ENCODE measurements around the gene ITGB7. TPM values are rescaled to one million over a fixed set of nuclear protein-coding genes. Genes with fewer than 3 reads are reported as not detected.
"Not testable (repeated sequence)": the region's sequence is repeated elsewhere in the genome, so short reads cannot be mapped to it uniquely, and the experiment has no call there.

ITGB7 gene
- total and polyA plus RNA-seq, 2 donors, result 9.5 to 18.9 TPM

DNA sequence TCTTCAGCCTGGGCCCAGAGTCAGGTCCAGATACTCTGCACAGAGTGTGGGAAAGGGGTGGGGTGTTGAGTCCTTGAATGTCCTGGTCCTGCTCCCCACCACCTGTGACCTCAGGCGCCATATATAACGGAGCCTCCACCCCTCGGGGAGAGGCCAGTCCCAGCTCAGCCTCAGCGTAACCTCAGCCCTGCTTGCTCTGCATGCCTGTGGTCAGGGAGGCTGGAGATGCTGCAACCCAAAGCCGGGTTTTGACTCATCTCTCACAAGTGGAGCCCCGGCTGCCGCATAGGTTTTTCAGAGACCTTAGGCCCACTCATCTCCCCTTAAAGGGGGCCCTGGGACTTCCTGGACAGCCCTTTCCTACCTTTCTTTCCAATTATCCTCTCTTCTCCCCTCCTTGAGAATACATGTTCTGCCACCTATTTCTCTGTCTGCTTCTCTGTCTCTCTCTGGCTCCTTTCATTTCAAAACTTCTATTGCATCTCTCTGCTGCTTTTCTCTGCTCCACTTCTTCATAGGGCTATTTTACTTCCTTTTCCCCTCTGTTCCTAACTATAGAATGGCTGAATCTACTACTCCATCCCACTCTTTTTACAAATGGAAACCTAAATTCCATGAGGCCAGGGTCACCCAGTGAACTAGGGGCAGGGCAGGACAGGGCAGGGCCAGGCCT lies 1.2 kb downstream of the ITGB7 start:
- Histone ChIP-seq H3K27me3 (ENCODE audit: control insufficient read depth in 2 of 2, insufficient read depth in 1 of 2, low read length in 1 of 2) (no peaks in the 10 kb centered on the region), H3K27ac (ENCODE audit: low read depth in 1 of 2, low read length in 1 of 2) (peak overlapping the region in 1 of 2 donors; percentile 31), H3K9me3 (ENCODE audit: control insufficient read depth in 2 of 2, insufficient read depth in 1 of 2, low read length in 1 of 2) (no peaks in the 10 kb centered on the region), H3K36me3 (ENCODE audit: control insufficient read depth in 2 of 2, insufficient read depth in 2 of 2, low read length in 1 of 2) (peaks cover 0 to 3% of the 10 kb centered on the region in 2 donors), H3K4me3 (ENCODE audit: low read length in 2 of 2) (no peak overlapping the region), H3K4me1 (ENCODE audit: control insufficient read depth in 2 of 2, insufficient read depth in 2 of 2, low read length in 2 of 2) (peaks cover 12 to 44% of the 10 kb centered on the region in 2 donors)
- DNase-seq (ENCODE audit: low read depth in 6 of 9, low spot score in 9 of 9), result no peak
- 57% methylated on average over 7 of the region's 7 CpGs for WGBS

DNA sequence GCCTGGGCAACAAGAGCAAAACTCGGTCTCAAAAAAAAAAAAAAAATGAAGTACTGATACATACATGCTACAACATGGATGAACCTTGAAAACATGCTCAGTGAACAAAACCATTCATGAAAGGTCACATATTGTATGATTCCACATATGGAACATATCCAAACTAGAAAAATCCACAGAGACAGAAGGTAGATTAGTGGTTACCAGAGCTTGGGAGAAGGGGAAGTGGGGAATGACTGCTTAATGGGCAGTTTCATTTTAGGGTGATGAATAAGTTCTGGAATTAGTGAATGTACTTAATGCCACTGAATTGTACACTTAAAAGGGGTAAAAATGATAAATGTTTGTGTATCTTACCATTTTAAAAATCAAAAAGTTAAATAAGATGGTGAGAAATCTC lies 2.7 kb downstream of the ITGB7 start:
- WGBS, result 100% methylated on average over 1 of the region's 1 CpG
- Histone ChIP-seq H3K9me3 (ENCODE audit: control insufficient read depth in 2 of 2, insufficient read depth in 1 of 2, low read length in 1 of 2) (no peaks in the 10 kb centered on the region), H3K36me3 (ENCODE audit: control insufficient read depth in 2 of 2, insufficient read depth in 2 of 2, low read length in 1 of 2) (no peaks in the 10 kb centered on the region), H3K4me1 (ENCODE audit: control insufficient read depth in 2 of 2, insufficient read depth in 2 of 2, low read length in 2 of 2) (peaks cover 14 to 58% of the 10 kb centered on the region in 2 donors), H3K4me3 (ENCODE audit: low read length in 2 of 2) (no peak overlapping the region), H3K27me3 (ENCODE audit: control insufficient read depth in 2 of 2, insufficient read depth in 1 of 2, low read length in 1 of 2) (no peaks in the 10 kb centered on the region), H3K27ac (ENCODE audit: low read depth in 1 of 2, low read length in 1 of 2) (no peak overlapping the region)
- no peak for DNase-seq (ENCODE audit: low read depth in 6 of 9, low spot score in 9 of 9)

DNA sequence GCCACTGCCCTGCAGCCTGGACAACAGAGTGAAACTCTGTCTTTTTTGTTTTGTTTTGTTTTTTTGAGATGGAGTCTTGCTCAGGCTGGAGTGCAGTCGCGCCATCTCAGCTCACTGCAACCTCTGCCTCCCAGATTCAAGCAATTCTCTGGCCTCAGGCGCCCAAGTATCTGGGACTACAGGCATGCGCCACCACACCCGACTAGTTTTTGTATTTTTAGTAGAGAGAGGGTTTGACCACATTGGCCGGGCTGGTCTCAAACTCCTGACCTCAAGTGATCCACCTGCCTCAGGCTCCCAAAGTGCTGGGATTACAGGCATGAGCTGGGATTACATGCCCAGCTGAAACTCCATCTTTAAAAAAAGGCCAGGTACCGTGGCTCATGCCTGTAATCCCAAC lies 4.7 kb downstream of the ITGB7 start:
- not testable (repeated sequence) for H3K27ac ChIP-seq (ENCODE audit: low read depth in 1 of 2, low read length in 1 of 2); H3K9me3 ChIP-seq (ENCODE audit: control insufficient read depth in 2 of 2, insufficient read depth in 1 of 2, low read length in 1 of 2); H3K27me3 ChIP-seq (ENCODE audit: control insufficient read depth in 2 of 2, insufficient read depth in 1 of 2, low read length in 1 of 2); DNase-seq (ENCODE audit: low read depth in 6 of 9, low spot score in 9 of 9); H3K36me3 ChIP-seq (ENCODE audit: control insufficient read depth in 2 of 2, insufficient read depth in 2 of 2, low read length in 1 of 2); H3K4me3 ChIP-seq (ENCODE audit: low read length in 2 of 2)
- WGBS, result 95% methylated on average over 7 of the region's 7 CpGs
- peaks cover 11 to 57% of the 10 kb centered on the region in 2 donors for H3K4me1 ChIP-seq (ENCODE audit: control insufficient read depth in 2 of 2, insufficient read depth in 2 of 2, low read length in 2 of 2)

DNA sequence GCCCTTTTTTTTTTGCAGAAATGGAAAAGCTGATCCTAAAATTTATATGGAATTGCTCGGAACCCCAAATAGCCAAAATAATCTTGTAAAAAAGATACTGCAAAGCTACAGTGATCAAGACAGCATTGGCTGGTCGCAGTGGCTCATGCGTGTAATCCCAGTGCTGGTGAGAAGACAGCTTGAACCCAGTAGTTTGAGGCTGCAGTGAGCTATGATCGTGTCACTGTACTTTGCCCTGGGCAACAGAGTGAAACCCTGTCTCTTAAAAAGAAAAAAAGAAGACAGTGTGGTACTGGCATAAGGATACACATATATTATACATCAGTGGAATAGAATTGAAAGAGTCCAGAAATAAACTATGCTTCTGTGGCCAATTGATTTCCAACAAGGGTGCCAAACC lies 5.4 kb downstream of the ITGB7 start:
- Histone ChIP-seq H3K27me3 (ENCODE audit: control insufficient read depth in 2 of 2, insufficient read depth in 1 of 2, low read length in 1 of 2) (no peaks in the 10 kb centered on the region), H3K4me3 (ENCODE audit: low read length in 2 of 2) (no peak overlapping the region), H3K4me1 (ENCODE audit: control insufficient read depth in 2 of 2, insufficient read depth in 2 of 2, low read length in 2 of 2) (peaks cover 8 to 52% of the 10 kb centered on the region in 2 donors), H3K27ac (ENCODE audit: low read depth in 1 of 2, low read length in 1 of 2) (no peak overlapping the region), H3K36me3 (ENCODE audit: control insufficient read depth in 2 of 2, insufficient read depth in 2 of 2, low read length in 1 of 2) (peaks cover 0 to 4% of the 10 kb centered on the region in 2 donors), H3K9me3 (ENCODE audit: control insufficient read depth in 2 of 2, insufficient read depth in 1 of 2, low read length in 1 of 2) (no peaks in the 10 kb centered on the region)
- 99% methylated on average over 4 of the region's 4 CpGs for WGBS
- no peak for DNase-seq (ENCODE audit: low read depth in 6 of 9, low spot score in 9 of 9)

DNA sequence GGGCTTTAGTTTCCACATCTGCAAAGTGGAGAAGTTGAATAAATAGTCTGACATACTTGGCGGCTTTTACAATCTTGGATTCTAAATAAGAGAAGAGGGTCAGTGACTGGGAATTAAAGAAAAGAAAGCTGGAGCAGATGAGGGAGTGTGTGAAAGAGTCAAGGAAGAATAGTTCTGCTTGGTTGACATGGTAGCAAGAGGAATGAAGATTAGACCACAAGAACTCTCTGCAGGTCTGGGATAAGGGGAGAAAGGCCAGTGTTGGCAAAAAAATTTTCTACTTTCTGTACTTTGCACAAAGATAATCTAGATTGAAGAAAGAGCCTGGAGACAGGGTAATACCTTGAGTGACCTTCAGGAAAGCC lies 5.9 kb downstream of the ITGB7 start:
- DNase-seq (ENCODE audit: low read depth in 6 of 9, low spot score in 9 of 9), result no peak
- Histone ChIP-seq H3K36me3 (ENCODE audit: control insufficient read depth in 2 of 2, insufficient read depth in 2 of 2, low read length in 1 of 2) (peaks cover 0 to 7% of the 10 kb centered on the region in 2 donors), H3K27me3 (ENCODE audit: control insufficient read depth in 2 of 2, insufficient read depth in 1 of 2, low read length in 1 of 2) (no peaks in the 10 kb centered on the region), H3K4me3 (ENCODE audit: low read length in 2 of 2) (no peak overlapping the region), H3K27ac (ENCODE audit: low read depth in 1 of 2, low read length in 1 of 2) (peak overlapping the region in 1 of 2 donors; percentile 54), H3K4me1 (ENCODE audit: control insufficient read depth in 2 of 2, insufficient read depth in 2 of 2, low read length in 2 of 2) (peaks cover 8 to 47% of the 10 kb centered on the region in 2 donors), H3K9me3 (ENCODE audit: control insufficient read depth in 2 of 2, insufficient read depth in 1 of 2, low read length in 1 of 2) (no peaks in the 10 kb centered on the region)
- 69% methylated on average over 1 of the region's 1 CpG for WGBS

DNA sequence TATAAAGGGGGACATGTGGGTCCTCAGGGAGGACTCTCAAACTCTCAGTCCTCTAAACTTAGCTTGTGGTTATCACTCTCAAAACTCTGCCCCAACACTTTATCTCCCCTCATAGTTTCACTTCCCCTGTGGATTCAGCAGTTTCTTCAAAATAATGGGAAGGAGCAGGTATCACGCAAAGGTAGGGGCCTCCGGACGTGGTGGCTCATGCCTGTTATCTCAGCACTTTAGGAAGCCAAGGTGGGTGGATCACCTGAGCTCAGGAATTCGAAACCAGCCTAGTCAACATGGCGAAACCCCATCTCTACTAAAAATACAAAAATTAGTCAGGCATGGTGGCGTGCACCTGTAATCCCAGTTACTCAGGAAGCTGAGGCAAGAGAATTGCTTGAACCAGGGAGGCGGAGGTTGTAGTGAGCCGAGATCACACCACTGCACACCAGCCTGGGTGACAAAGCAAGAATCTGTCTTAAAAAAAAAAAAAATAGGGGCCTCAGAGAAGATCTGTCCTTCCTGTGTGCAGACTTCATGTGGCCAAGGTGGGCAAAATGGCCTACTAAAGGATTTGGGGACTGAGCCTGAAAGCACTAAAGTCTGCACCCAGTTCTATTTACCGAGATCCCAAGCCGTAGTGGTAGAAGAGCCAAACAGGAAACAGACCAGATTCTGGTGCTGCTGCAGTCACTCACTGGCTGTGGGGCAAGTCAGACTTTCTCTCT lies 6.4 kb downstream of the ITGB7 start:
- H3K36me3 ChIP-seq (ENCODE audit: control insufficient read depth in 2 of 2, insufficient read depth in 2 of 2, low read length in 1 of 2), result peaks cover 0 to 7% of the 10 kb centered on the region in 2 donors
- H3K9me3 ChIP-seq (ENCODE audit: control insufficient read depth in 2 of 2, insufficient read depth in 1 of 2, low read length in 1 of 2), result no peaks in the 10 kb centered on the region
- peaks cover 8 to 42% of the 10 kb centered on the region in 2 donors for H3K4me1 ChIP-seq (ENCODE audit: control insufficient read depth in 2 of 2, insufficient read depth in 2 of 2, low read length in 2 of 2)
- H3K27me3 ChIP-seq (ENCODE audit: control insufficient read depth in 2 of 2, insufficient read depth in 1 of 2, low read length in 1 of 2), result no peaks in the 10 kb centered on the region
- DNase-seq (ENCODE audit: low read depth in 6 of 9, low spot score in 9 of 9), result peak in 1 of 9 donors; percentile 55
- 51% methylated on average over 10 of the region's 10 CpGs for WGBS
- H3K27ac ChIP-seq (ENCODE audit: low read depth in 1 of 2, low read length in 1 of 2), result peak overlapping the region in 1 of 2 donors; percentile 55
- H3K4me3 ChIP-seq (ENCODE audit: low read length in 2 of 2), result no peak overlapping the region

DNA sequence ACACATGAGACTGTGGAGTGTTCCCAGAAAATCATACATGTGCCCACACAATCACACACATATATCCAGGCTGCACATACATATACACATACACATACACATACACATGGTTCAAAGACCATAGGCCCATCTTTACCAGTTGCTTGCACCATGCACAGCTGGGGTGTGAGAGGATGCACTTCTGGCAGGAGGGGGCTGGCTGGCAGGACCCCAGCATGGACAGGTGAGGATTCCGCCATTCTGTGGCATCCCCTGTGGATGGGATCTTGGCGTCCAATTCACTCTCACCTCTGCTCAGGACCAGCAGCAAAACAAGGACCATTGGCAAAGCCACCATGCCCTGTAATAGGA lies 7.0 kb downstream of the ITGB7 start:
- WGBS, result 96% methylated on average over 2 of the region's 2 CpGs
- DNase-seq (ENCODE audit: low read depth in 6 of 9, low spot score in 9 of 9), result no peak
- Histone ChIP-seq H3K27me3 (ENCODE audit: control insufficient read depth in 2 of 2, insufficient read depth in 1 of 2, low read length in 1 of 2) (no peaks in the 10 kb centered on the region), H3K4me1 (ENCODE audit: control insufficient read depth in 2 of 2, insufficient read depth in 2 of 2, low read length in 2 of 2) (peaks cover 8 to 42% of the 10 kb centered on the region in 2 donors), H3K4me3 (ENCODE audit: low read length in 2 of 2) (no peak overlapping the region), H3K27ac (ENCODE audit: low read depth in 1 of 2, low read length in 1 of 2) (peak overlapping the region in 1 of 2 donors; percentile 55), H3K9me3 (ENCODE audit: control insufficient read depth in 2 of 2, insufficient read depth in 1 of 2, low read length in 1 of 2) (no peaks in the 10 kb centered on the region), H3K36me3 (ENCODE audit: control insufficient read depth in 2 of 2, insufficient read depth in 2 of 2, low read length in 1 of 2) (peaks cover 0 to 8% of the 10 kb centered on the region in 2 donors)

DNA sequence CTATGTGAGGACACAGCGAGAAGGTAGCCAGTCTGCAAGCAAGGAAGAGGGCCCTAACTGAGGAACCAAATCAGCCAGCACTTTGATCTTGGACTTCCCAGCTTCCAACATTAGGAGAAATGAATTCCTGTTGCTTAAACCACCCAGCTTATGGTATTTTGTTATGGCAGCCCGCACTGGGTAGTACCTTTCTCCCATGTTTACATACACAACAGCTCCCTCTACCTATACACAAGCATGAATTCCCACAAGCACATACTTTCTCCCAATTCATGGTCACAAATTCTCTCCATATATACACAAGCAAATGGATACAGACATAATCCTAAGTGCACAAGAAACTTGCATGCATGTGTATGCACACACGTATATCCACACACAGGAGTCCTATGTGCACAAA lies 7.4 kb downstream of the ITGB7 start:
- Histone ChIP-seq H3K27me3 (ENCODE audit: control insufficient read depth in 2 of 2, insufficient read depth in 1 of 2, low read length in 1 of 2) (no peaks in the 10 kb centered on the region), H3K9me3 (ENCODE audit: control insufficient read depth in 2 of 2, insufficient read depth in 1 of 2, low read length in 1 of 2) (no peaks in the 10 kb centered on the region), H3K27ac (ENCODE audit: low read depth in 1 of 2, low read length in 1 of 2) (no peak overlapping the region), H3K4me1 (ENCODE audit: control insufficient read depth in 2 of 2, insufficient read depth in 2 of 2, low read length in 2 of 2) (peaks cover 8 to 42% of the 10 kb centered on the region in 2 donors), H3K36me3 (ENCODE audit: control insufficient read depth in 2 of 2, insufficient read depth in 2 of 2, low read length in 1 of 2) (peaks cover 0 to 8% of the 10 kb centered on the region in 2 donors), H3K4me3 (ENCODE audit: low read length in 2 of 2) (no peak overlapping the region)
- 99% methylated on average over 3 of the region's 3 CpGs for WGBS
- no peak for DNase-seq (ENCODE audit: low read depth in 6 of 9, low spot score in 9 of 9)

DNA sequence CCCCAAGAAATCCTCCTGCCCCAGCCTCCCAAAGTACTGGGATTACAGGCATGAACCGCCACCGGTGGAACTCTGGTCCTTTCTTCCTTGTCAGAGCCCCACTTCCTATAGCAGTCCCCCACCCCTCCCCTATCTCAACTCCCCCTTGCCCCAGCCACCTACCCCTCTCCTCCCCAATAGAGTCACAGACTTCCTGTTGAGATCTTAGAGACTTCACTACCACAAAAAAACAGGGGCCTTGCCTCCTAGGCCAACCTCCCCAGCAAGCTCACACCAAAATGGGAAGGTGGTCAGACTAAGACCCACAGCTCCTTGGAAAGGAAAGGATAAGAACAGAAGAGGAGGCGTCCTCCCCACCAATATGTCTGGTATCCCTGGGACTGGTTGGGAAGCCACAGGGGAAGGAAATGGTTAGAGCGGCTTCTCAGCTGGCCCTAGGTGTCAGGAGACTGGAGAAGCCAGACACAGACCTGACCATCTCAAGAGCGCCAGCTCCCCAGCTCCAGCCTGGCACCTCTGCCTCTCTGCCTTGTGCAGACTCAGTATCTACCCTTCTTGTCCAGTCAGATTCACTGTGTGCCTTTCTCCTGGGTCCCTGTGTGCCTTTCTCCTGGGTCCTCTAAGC lies 8.5 kb downstream of the ITGB7 start:
- Histone ChIP-seq H3K27ac (ENCODE audit: low read depth in 1 of 2, low read length in 1 of 2) (peak overlapping the region; percentile 50 to 62), H3K36me3 (ENCODE audit: control insufficient read depth in 2 of 2, insufficient read depth in 2 of 2, low read length in 1 of 2) (peaks cover 0 to 8% of the 10 kb centered on the region in 2 donors), H3K4me1 (ENCODE audit: control insufficient read depth in 2 of 2, insufficient read depth in 2 of 2, low read length in 2 of 2) (peaks cover 8 to 42% of the 10 kb centered on the region in 2 donors), H3K4me3 (ENCODE audit: low read length in 2 of 2) (no peak overlapping the region), H3K27me3 (ENCODE audit: control insufficient read depth in 2 of 2, insufficient read depth in 1 of 2, low read length in 1 of 2) (no peaks in the 10 kb centered on the region), H3K9me3 (ENCODE audit: control insufficient read depth in 2 of 2, insufficient read depth in 1 of 2, low read length in 1 of 2) (no peaks in the 10 kb centered on the region)
- 30% methylated on average over 5 of the region's 5 CpGs for WGBS
- DNase-seq (ENCODE audit: low read depth in 6 of 9, low spot score in 9 of 9), result peak in 2 of 9 donors; percentile 34 to 71
